Loucy (cell line): Measurements from ENCODE around the gene TAF1A.

Experiments
- EZH2phosphoT487 ChIP-seq: fragments of 200-600 bp; IDR thresholded peaks from 2 replicates; pipeline ENCODE4 v1.6.1; 2018; ENCODE audit warnings: antibody characterized with exemption, mild to moderate bottlenecking, moderate library complexity, borderline replicate concordance
- TF ChIP-seq, protein P1 (sequence below): fragments of 200-600 bp; sonication (generic); conservative IDR thresholded peaks from 2 replicates; pipeline ENCODE4 v1.5.1; 2014; ENCODE audit warnings: mild to moderate bottlenecking, antibody characterized with exemption, low read length

DNA sequence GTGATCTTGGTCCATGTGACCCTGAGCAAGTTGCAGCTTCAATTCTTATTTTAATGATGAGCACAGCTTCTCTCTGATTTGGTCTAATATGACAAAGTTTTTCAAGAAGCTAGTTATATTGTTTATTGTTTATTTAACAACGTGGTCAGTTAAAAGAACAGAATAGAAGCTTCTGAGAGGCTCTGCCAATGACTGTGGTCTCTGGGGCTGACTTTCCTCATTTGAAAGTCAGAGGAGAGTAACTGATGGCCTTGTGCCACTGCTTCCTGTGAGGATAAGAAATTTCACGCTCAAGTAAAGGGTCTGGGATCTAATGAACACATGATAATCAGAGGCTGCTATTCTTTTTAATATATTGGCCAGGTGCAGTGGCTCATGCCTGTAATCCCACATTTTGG, 49.1 kb downstream of the TAF1A start:
- TF ChIP-seq, protein P1, sequence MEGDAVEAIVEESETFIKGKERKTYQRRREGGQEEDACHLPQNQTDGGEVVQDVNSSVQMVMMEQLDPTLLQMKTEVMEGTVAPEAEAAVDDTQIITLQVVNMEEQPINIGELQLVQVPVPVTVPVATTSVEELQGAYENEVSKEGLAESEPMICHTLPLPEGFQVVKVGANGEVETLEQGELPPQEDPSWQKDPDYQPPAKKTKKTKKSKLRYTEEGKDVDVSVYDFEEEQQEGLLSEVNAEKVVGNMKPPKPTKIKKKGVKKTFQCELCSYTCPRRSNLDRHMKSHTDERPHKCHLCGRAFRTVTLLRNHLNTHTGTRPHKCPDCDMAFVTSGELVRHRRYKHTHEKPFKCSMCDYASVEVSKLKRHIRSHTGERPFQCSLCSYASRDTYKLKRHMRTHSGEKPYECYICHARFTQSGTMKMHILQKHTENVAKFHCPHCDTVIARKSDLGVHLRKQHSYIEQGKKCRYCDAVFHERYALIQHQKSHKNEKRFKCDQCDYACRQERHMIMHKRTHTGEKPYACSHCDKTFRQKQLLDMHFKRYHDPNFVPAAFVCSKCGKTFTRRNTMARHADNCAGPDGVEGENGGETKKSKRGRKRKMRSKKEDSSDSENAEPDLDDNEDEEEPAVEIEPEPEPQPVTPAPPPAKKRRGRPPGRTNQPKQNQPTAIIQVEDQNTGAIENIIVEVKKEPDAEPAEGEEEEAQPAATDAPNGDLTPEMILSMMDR, result no peak
- no peak for TF ChIP-seq EZH2phosphoT487
